RCC 7860 (cell line): ENCODE measurements around the gene HTR2A.

Source experiments
- DNase-seq: peaks from one replicate; pipeline ENCODE4 v3.0.0-alpha.2; 2015; ENCODE audit warnings: low spot score
- FAIRE-seq: peaks from 2 replicates; lab custom pipeline; 2012; peaks lifted over from hg19 to GRCh38; lab: Jason Lieb, UNC

Gene HTR2A

GRCh38 chr13:46874006-46874405, 22.8 kb downstream of the HTR2A start:
- DNase-seq (no peak), FAIRE-seq (no peak)

DNA sequence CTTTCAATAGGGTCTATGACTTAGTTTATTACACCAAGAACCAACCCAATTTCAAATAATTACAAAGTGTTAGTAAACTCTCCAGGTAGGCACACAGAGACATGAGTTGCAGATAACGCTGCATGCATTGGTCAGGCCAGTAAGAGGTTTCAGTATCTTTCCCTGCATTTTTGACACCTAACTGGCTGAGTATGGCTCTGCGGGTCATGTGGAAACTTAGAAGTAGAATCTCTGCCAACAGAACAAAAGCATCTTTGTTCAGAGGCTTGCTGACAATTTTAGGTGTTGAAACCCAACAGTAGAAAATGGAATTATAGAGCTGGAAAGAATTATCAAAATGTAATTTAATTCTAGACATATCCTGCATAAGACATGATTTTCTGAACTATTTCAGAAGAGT, 25.3 kb downstream of the HTR2A start:
- no peak for FAIRE-seq

DNA sequence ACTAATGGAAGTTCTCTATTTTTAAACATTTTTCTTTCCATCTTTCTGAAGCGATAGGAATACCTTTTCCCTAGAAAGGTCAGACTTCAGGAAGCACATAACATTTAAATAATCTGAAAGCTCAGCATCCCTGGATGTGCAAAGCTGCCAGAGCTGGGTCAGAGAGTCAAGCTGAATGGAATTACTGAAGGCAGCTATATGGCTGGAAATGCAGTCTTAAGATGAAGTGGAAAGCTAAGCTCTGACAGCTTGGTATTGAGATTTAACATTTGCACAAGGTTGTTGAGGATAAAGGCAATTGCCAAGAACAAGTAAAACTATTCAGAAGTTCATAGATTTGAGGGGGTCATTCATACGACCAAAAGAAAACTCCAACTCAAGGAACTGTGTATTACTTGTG, 28.8 kb downstream of the HTR2A start:
- no peak for DNase-seq
- no peak for FAIRE-seq

More for the DNA sequence above, 25.3 kb downstream of the HTR2A start:
- DNase-seq: no peak

GRCh38 chr13:46866150-46866549, 30.7 kb downstream of the HTR2A start:
- FAIRE-seq (no peak), DNase-seq (no peak)

GRCh38 chr13:46864941-46865340, 31.9 kb downstream of the HTR2A start:
- no peak for DNase-seq
- no peak for FAIRE-seq

- FAIRE-seq: no peak
- DNase-seq: no peak
Measured at GRCh38 chr13:46861959-46862358, 34.9 kb downstream of the HTR2A start.

- no peak for FAIRE-seq
- DNase-seq: no peak
Measured at GRCh38 chr13:46860722-46861121, 36.1 kb downstream of the HTR2A start.

- DNase-seq (no peak), FAIRE-seq (no peak)
Measured at GRCh38 chr13:46858776-46859175, 38.1 kb downstream of the HTR2A start.

GRCh38 chr13:46858163-46858562, 38.7 kb downstream of the HTR2A start:
- DNase-seq (no peak), FAIRE-seq (no peak)

GRCh38 chr13:46855664-46856063, 41.2 kb downstream of the HTR2A start:
- no peak for DNase-seq
- FAIRE-seq: no peak

DNA sequence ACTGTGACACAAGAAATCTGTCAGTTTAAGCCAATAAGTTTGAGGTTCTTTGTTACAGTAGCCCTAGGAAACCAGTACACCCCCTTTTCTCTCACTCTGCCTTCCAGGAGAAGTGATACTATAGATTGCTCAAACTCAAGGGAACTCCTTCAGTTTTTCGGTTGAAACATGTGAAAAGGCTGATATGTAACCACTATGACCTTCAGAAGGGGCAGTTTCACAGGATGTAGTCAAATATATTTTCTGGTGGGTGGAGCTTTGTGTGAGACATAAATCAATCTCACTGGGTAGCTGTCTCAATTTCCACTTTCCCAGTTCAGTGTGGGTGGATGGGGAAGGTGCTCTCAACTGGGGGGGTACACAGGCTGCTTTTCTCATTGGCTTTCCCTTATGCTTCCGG, 41.7 kb downstream of the HTR2A start:
- FAIRE-seq: no peak
- DNase-seq: no peak

DNA sequence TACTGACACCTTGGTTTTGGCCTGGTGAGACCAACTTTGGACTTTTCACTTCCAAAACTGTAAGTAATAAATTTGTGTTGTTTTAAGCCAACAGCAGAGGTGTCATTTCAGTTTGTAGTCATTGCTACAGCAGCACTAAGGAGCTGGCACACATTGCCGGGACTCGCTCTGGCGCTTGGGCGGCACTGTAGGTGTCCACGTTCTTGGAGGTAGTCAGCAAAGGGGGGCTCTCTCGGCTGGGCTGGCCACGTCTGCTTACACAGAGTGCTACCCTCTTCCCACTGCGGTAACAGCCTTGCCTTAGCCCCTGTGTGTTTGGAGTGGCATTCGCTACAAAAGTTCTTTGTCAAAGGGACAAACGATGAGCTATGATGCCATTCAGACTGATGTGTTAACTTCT, 44.7 kb downstream of the HTR2A start:
- no peak for FAIRE-seq
- no peak for DNase-seq

- DNase-seq (no peak), FAIRE-seq (no peak)
Measured at GRCh38 chr13:46850214-46850613, 46.6 kb downstream of the HTR2A start.

GRCh38 chr13:46846726-46847125, 50.1 kb downstream of the HTR2A start:
- FAIRE-seq: no peak
- no peak for DNase-seq

- DNase-seq (no peak), FAIRE-seq (no peak)
Measured at GRCh38 chr13:46845146-46845545, 51.7 kb downstream of the HTR2A start.

GRCh38 chr13:46844431-46844830, 52.4 kb downstream of the HTR2A start:
- FAIRE-seq: no peak
- DNase-seq: no peak

DNA sequence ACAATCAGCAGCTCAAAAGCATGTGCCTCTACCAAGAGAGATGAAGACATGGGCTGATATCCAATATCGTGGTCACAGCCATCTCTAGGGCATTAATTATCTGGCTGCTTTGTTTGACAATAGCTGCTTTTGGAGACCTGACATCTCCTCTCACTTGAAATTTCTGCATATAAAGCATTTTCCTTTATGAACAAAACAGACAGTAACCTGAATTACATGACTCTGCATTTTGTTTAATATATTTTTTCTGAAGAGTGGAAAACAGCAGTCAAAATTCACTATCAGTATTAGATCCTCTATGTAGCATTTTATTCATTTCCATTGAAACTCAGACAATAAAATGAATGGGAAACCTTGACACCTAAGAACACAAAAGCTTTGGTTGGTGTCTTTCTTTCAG, 57.5 kb downstream of the HTR2A start:
- FAIRE-seq (no peak), DNase-seq (no peak)

DNA sequence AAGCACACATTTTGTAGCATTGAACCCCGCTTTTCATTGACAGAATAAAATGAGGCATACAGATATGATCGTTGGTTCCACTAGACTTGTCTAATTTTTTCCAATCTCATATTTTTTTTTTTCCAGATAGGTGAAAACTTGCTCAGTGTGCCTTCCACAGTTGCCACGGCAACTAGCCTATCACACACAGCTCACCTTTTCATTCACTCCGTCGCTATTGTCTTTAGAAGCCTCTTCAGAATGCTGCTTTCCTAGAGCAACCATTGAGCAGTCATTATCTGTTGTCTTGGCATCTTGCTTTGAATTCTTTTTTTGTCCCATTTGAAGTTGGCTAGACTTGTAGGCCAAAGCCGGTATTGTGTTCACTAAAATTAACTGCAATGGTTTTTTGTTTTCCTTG, 62.2 kb downstream of the HTR2A start:
- FAIRE-seq (no peak), DNase-seq (no peak)

- peak; percentile 25 for FAIRE-seq
- DNase-seq: peak; percentile 12
Measured at GRCh38 chr13:46831588-46832194, 65.2 kb downstream of the HTR2A start.

- FAIRE-seq: no peak
- no peak for DNase-seq
Measured at GRCh38 chr13:46830405-46831005, 66.3 kb downstream of the HTR2A start.

DNA sequence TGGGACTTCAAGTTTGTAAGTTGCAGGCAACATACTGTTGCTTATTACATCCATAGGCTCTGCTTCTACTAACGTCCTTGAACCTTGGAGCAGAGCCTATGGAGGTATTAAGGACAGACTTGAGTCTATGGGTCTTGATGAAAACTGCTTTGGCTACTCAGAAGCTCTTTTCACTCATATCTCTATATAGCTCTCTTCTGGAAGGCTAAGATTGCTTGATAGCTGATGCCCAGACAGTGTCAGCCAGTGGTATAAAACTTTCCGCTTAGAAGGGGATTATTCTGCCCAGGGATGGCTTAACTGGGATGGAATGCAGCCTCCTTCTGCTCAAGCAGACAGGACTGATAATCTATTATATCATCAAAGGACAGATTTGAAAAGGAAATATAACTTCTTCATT, 74.3 kb downstream of the HTR2A start:
- FAIRE-seq: no peak
- no peak for DNase-seq

- FAIRE-seq: no peak
- DNase-seq: no peak
Measured at GRCh38 chr13:46817838-46818476, 78.9 kb downstream of the HTR2A start.

DNA sequence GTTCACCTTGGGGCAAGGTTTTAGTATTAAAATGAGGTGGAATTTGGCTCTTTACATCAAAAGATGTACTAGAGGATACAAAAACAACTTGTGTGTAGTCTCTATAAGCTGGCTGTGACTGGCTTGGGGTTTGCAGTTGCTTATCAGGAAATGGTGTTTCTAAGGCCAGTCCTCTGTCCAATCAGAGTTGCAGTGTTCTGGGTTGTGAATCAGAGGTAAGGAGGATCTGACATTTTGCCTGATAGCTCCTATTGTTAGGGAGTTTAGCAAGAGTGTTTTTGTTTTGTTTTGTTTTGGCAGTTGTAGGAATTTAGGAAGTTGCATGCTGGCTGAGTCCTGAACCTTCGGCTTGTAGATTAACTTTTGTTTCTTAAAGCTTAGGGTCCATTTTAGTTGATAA, 79.8 kb downstream of the HTR2A start:
- DNase-seq (no peak), FAIRE-seq (no peak)
